ENCODE data around the gene OSTF1. TPM values are rescaled to one million over a fixed set of nuclear protein-coding genes. Genes with fewer than 3 reads are reported as not detected.

OSTF1 gene
- total and polyA plus RNA-seq, 12 donors: 15.8 to 37.7 (median 20.7) TPM

DNA sequence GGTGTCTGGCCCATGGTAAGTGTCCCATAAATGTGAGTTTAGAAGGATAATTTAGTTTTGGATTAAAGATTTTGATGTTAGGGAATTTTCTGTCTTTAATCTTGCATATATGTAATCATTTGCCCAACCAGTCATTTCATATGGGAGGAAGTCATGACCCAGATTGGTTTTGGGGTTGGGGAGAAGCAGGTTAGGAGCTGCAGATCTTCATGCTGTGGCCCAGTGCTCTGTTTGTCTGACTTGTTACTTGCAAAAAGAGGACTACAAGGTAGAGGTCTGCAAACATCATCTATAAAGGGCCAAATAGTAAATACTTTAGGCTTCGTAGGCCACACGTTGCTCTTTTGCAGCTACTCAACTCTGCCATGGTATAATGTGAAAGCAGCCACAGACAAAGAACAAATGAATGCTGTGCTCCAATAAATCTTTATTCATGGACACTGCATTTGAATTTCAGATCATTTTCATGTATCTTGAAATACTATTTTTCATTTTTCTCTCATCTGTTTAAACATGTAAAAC lies 16.8 kb downstream of the OSTF1 start:
- Histone ChIP-seq H3K9me3 (no peaks in the 10 kb centered on the region), H3K4me3 (no peak overlapping the region), H3K36me3 (peaks cover 0 to 29% (median 0%) of the 10 kb centered on the region in 9 donors), H3K27ac (no peak overlapping the region), H3K4me1 (peaks cover 0 to 78% (median 38%) of the 10 kb centered on the region in 9 donors), H3K27me3 (no peaks in the 10 kb centered on the region)
- intact Hi-C loops (cut with DNase I): no loop called here
- no peak for TF ChIP-seq CTCF (IDR thresholded peaks at IDR 0.05)
- DNase-seq (no peak), ATAC-seq (no peak)
- WGBS, 2 donors: 89 to 91% methylated on average over 2 of the region's 2 CpGs

DNA sequence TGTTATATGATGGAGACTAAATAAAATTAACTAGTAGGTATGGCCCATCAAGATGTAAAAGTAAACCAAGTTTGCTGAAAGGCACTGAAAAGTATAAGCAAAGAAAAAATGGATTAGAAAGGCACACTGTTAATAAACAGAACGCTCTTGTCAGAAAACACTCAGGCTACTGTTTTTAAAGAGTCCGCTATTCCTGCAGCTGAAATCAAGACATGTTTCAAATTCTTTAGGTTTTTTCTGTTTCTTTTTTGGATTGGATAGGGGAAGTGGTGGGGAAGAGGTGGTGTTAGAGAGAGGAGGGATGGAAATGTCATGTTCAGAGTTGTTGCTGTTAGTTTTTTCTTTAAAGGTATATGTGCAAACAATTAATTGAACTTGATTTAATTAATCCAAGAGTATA lies 17.5 kb downstream of the OSTF1 start:
- no peaks in the 10 kb centered on the region for H3K9me3 ChIP-seq
- H3K27ac ChIP-seq: peak overlapping the region in 3 of 10 donors; percentile 3 to 12 (median 5)
- peaks cover 0 to 29% (median 0%) of the 10 kb centered on the region in 9 donors for H3K36me3 ChIP-seq
- TF ChIP-seq CTCF (IDR thresholded peaks at IDR 0.05): no peak
- DNase-seq (no peak), ATAC-seq (no peak)
- no peak overlapping the region for H3K4me3 ChIP-seq
- H3K4me1 ChIP-seq: peaks cover 0 to 75% (median 30%) of the 10 kb centered on the region in 9 donors
- intact Hi-C loops (cut with DNase I): no loop called here
- 56 to 66% methylated on average over 2 of the region's 2 CpGs for WGBS, 2 donors
- H3K27me3 ChIP-seq: no peaks in the 10 kb centered on the region

GRCh38 chr9:75106857-75107256 lies 18.5 kb downstream of the OSTF1 start:
- TF ChIP-seq CTCF (IDR thresholded peaks at IDR 0.05): no peak
- Histone ChIP-seq H3K4me3 (no peak overlapping the region), H3K4me1 (peaks cover 0 to 77% (median 20%) of the 10 kb centered on the region in 9 donors), H3K9me3 (no peaks in the 10 kb centered on the region), H3K27me3 (no peaks in the 10 kb centered on the region), H3K36me3 (peaks cover 0 to 26% (median 0%) of the 10 kb centered on the region in 9 donors), H3K27ac (peak overlapping the region in 4 of 10 donors; percentile 8 to 68 (median 19))
- DNase-seq (no peak), ATAC-seq (peak in 5 of 8 donors; percentile 40 to 54 (median 47))
- WGBS, 2 donors: 65 to 66% methylated on average over 6 of the region's 6 CpGs
- intact Hi-C loops (cut with DNase I): no loop called here

DNA sequence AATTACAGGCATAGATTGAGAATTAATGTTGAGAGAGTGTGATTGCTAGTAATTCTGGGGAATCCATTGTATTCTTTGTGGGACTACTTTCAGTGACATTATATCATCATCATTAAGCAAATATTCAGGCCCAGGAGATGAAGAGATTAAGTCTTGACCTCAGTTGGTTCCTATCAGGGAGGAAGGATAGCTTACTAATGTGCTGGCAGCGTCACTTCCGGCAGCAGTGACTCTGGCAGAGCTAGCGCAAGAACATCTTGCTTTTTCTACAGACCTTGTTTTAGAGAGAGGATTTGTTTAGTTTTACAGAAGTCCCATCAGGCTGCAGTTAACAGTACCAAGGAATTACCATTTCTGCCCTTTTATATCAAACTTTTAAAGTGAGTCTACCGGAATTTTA lies 20.3 kb downstream of the OSTF1 start:
- Histone ChIP-seq H3K9me3 (no peaks in the 10 kb centered on the region), H3K36me3 (peaks cover 0 to 9% (median 0%) of the 10 kb centered on the region in 9 donors), H3K27ac (peak overlapping the region in 7 of 10 donors; percentile 6 to 68 (median 37)), H3K4me3 (no peak overlapping the region), H3K4me1 (peaks cover 0 to 87% (median 28%) of the 10 kb centered on the region in 9 donors), H3K27me3 (no peaks in the 10 kb centered on the region)
- ATAC-seq: peak in 7 of 8 donors; percentile 50 to 91 (median 74)
- DNase-seq: peak; percentile 40 to 41
- TF ChIP-seq CTCF (IDR thresholded peaks at IDR 0.05): no peak
- intact Hi-C loops (cut with DNase I): no loop called here
- 50 to 52% methylated on average over 4 of the region's 4 CpGs for WGBS, 2 donors

All from heart right ventricle (tissue), 16 donors.